RWPE2 (cell line): Measurements from ENCODE around the gene ACOT4.

ENCODE experiments used
- ATAC-seq: fragments of 200-7000 bp; cut with Tn5 transposase; 3 replicates; pipeline ENCODE4 v1.9.1; 2021; ENCODE audit warnings: low read depth
- DNase-seq: peaks from one replicate; pipeline ENCODE4 v3.0.0-alpha.2; 2020; ENCODE audit warnings: low spot score
- H3K27ac ChIP-seq: fragments of 450-650 bp; 2 replicates; pipeline ENCODE4 v1.5.1; 2017; ENCODE audit warnings: mild to moderate bottlenecking; ENCODE audit not compliant: poor library complexity, severe bottlenecking
- H3K27me3 ChIP-seq: fragments of 250-450 bp; sonication (Bioruptor Pico); 2 replicates; pipeline ENCODE4 v1.5.1; 2021; ENCODE audit warnings: mild to moderate bottlenecking, moderate library complexity; ENCODE audit not compliant: insufficient read depth, poor library complexity, severe bottlenecking
- H3K36me3 ChIP-seq: fragments of 250-450 bp; sonication (Bioruptor Pico); 2 replicates; pipeline ENCODE4 v1.5.1; 2020; ENCODE audit warnings: low read depth, mild to moderate bottlenecking, moderate library complexity
- H3K4me1 ChIP-seq: fragments of 250-450 bp; sonication (Bioruptor Pico); 2 replicates; pipeline ENCODE4 v1.5.1; 2021; ENCODE audit warnings: mild to moderate bottlenecking, moderate library complexity; ENCODE audit not compliant: insufficient read depth, poor library complexity, severe bottlenecking
- H3K4me3 ChIP-seq: fragments of 250-450 bp; sonication (Bioruptor Pico); 2 replicates; pipeline ENCODE4 v1.5.1; 2021; ENCODE audit warnings: mild to moderate bottlenecking, moderate library complexity; ENCODE audit not compliant: severe bottlenecking
- H3K9me3 ChIP-seq: fragments of 250-450 bp; sonication (Bioruptor Pico); 2 replicates; pipeline ENCODE4 v1.5.1; 2021; ENCODE audit warnings: mild to moderate bottlenecking, moderate library complexity; ENCODE audit not compliant: severe bottlenecking
- CTCF ChIP-seq: fragments of 450-650 bp; IDR thresholded peaks from one replicate; pipeline ENCODE4 v1.5.1; 2017; ENCODE audit warnings: mild to moderate bottlenecking, moderate library complexity; ENCODE audit not compliant: poor library complexity, severe bottlenecking

Gene ACOT4

DNA sequence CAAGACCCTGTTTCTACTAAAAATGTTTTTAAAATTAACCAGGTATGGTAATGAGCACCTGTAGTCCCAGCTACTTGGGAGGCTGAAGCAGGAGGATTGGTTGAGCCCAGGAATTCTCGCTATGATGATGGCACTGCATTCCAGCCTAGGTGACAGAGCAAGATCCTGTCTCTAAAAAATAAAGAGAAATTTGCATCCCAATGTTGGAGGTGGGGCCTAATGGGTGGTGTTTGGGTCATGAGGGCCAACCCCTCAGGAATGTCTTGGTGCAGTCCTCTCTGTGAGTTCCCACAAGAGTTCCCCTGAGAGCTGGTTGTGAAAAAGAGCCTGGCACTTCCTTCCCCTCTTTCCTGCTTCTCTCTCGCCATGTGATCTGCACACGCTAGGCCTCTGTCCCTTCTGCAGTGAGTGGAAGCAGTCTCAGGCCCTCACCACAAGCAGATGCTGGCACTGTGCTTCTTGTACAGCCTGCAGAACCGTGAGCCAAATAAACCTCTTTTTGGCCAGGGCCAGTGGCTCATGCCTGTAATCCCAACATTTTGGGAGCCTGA is 31.9 kb downstream of the ACOT4 start:
- H3K4me1 ChIP-seq: no peaks in the 10 kb centered on the region
- no peak for TF ChIP-seq CTCF
- no peaks in the 10 kb centered on the region for H3K9me3 ChIP-seq
- H3K36me3 ChIP-seq: no peaks in the 10 kb centered on the region
- H3K27ac ChIP-seq: no peak overlapping the region
- H3K4me3 ChIP-seq: no peak overlapping the region
- no peak for ATAC-seq
- no peaks in the 10 kb centered on the region for H3K27me3 ChIP-seq
- DNase-seq: no peak

GRCh38 chr14:73625706-73626105 is 34.0 kb downstream of the ACOT4 start:
- DNase-seq (no peak), ATAC-seq (no peak)
- H3K36me3 ChIP-seq: no peaks in the 10 kb centered on the region
- TF ChIP-seq CTCF: no peak
- no peaks in the 10 kb centered on the region for H3K4me1 ChIP-seq
- H3K27me3 ChIP-seq: no peaks in the 10 kb centered on the region
- no peak overlapping the region for H3K4me3 ChIP-seq
- no peaks in the 10 kb centered on the region for H3K9me3 ChIP-seq
- no peak overlapping the region for H3K27ac ChIP-seq

DNA sequence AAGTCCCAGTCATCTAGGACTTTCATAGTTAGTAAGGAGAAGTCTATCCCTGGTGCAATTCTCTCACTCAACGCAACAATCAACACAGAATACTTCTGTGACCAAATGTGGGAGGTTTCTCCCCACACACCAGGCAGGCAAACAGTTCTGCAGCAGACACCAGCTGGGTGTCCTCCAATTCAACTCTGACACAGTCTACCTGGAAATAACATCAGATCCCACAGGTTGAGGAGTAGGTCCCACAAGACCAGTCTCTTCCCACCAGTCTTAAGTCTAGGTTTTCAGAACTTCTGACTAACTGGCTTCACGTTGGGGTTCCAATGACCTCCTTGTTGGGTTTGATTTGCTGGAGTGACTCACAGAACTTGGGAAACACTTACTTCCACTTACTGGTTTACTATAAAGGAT is 35.5 kb downstream of the ACOT4 start:
- H3K27me3 ChIP-seq: no peaks in the 10 kb centered on the region
- H3K9me3 ChIP-seq: no peaks in the 10 kb centered on the region
- ATAC-seq (no peak), DNase-seq (no peak)
- H3K27ac ChIP-seq: no peak overlapping the region
- H3K4me1 ChIP-seq: no peaks in the 10 kb centered on the region
- H3K36me3 ChIP-seq: no peaks in the 10 kb centered on the region
- H3K4me3 ChIP-seq: no peak overlapping the region
- TF ChIP-seq CTCF: no peak

DNA sequence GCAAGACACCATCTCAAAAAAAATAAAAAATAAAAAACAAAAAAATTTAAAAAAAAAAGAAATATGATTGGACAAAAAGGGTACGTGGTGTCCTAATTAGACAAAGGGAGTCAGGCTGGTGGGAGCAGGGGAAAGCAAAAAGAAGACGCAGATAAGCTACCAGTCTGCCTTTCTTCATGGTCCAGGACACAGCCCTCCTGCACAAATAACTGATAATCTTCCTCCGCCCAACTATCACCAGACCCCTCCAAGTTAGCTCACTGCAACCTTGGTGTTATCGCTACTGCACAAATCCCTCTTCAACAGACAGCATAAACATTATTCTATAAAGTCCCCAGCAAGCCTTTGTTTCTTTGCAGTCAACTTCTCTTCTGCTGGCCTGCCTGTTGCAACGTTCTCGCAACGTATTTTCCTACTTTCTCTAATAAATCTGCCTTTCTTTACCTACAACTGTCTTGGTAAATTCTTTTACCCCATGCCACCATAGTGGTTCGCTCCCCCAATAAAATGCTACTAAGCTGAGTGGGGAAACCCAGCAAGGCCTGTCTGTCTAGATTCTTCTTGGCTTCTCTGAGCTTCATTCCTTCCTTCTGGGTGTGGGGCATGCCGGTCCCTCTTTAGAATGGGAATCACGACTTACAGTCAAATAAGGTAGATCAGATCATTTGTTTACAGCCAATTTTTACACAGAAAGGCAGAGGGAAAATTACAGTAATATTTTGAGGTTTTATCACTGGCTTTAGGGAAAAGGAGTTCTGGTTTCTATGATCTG is 38.5 kb downstream of the ACOT4 start:
- no peaks in the 10 kb centered on the region for H3K27me3 ChIP-seq
- DNase-seq (no peak), ATAC-seq (no peak)
- H3K27ac ChIP-seq: no peak overlapping the region
- no peaks in the 10 kb centered on the region for H3K4me1 ChIP-seq
- H3K36me3 ChIP-seq: no peaks in the 10 kb centered on the region
- no peak for TF ChIP-seq CTCF
- H3K9me3 ChIP-seq: no peaks in the 10 kb centered on the region
- no peak overlapping the region for H3K4me3 ChIP-seq
